CD14-positive monocyte (primary cell): ENCODE measurements around the gene C1QTNF1. TPM values are rescaled to one million over a fixed set of nuclear protein-coding genes. Genes with fewer than 3 reads are reported as not detected.
A peak's percentile ranks its signal among the peaks of the same experiment; 100 is the strongest.

Experiments used
- DNase-seq, 3 donors: peaks; one replicate each; pipeline ENCODE4 v3.0.0-alpha.2; 2011 to 2022
- H2AFZ ChIP-seq: 2 replicates; pipeline ENCODE4 v1.6.0; 2012; ENCODE audit warnings: mild to moderate bottlenecking, low read depth, low read length, inconsistent platforms; ENCODE audit not compliant: insufficient read depth, poor library complexity, severe bottlenecking
- H3K27ac ChIP-seq, 2 donors: 1 replicate in 1 of 2; 2 replicates in 1 of 2; pipeline ENCODE4 v1.5.1; 2012 to 2013; ENCODE audit warnings: low read length in 2 of 2, control low read depth in 1 of 2, inconsistent platforms in 1 of 2, low read depth in 1 of 2, mild to moderate bottlenecking in 1 of 2
- H3K27me3 ChIP-seq, 2 donors: one replicate each; pipeline versions ENCODE4 v1.6.0 to v1.6.1; 2011 to 2013; ENCODE audit warnings: low read length in 2 of 2; ENCODE audit not compliant: control insufficient read depth in 2 of 2, insufficient read depth in 2 of 2
- H3K36me3 ChIP-seq, 2 donors: replicated peaks in 1 of 2; 1 replicate in 1 of 2; 2 replicates in 1 of 2; pipeline versions ENCODE4 v1.5.1 to v1.6.1; 2012 to 2013; ENCODE audit warnings: low read length in 2 of 2, control low read depth in 1 of 2, inconsistent platforms in 1 of 2, mild to moderate bottlenecking in 1 of 2; ENCODE audit not compliant: insufficient read depth in 2 of 2, control insufficient read depth in 1 of 2
- H3K4me1 ChIP-seq, 2 donors: 1 replicate in 1 of 2; 2 replicates in 1 of 2; pipeline versions ENCODE4 v1.5.1 to v1.6.1; 2012 to 2013; ENCODE audit warnings: low read length in 2 of 2, control low read depth in 1 of 2, inconsistent platforms in 1 of 2, mild to moderate bottlenecking in 1 of 2, moderate library complexity in 1 of 2; ENCODE audit not compliant: insufficient read depth in 2 of 2, control insufficient read depth in 1 of 2
- H3K4me2 ChIP-seq: replicated peaks from 2 replicates; pipeline ENCODE3; 2012; ENCODE audit warnings: low read length, moderate library complexity, mild to moderate bottlenecking; ENCODE audit not compliant: poor library complexity, severe bottlenecking; ENCODE audit errors: extremely low read depth
- H3K4me3 ChIP-seq, 3 experiments: fragments of 200-600 bp in 1 of 3; sonication (generic) in 1 of 3; replicated peaks in 1 of 3; 1 replicate in 2 of 3; 2 replicates in 1 of 3; pipeline ENCODE4 v1.5.1; 2011 to 2013; ENCODE audit warnings: low read length in 3 of 3, mild to moderate bottlenecking in 3 of 3, control low read depth in 2 of 3, low read depth in 2 of 3, inconsistent platforms in 1 of 3, moderate library complexity in 1 of 3
- H3K79me2 ChIP-seq: 2 replicates; pipeline ENCODE4 v1.6.0; 2012; ENCODE audit warnings: mild to moderate bottlenecking, control low read depth, inconsistent platforms, low read length, moderate library complexity; ENCODE audit not compliant: insufficient read depth
- H3K9ac ChIP-seq: 2 replicates; pipeline ENCODE4 v1.6.0; 2017; ENCODE audit warnings: low read length, mild to moderate bottlenecking; ENCODE audit not compliant: insufficient read depth, poor library complexity, severe bottlenecking
- H3K9me3 ChIP-seq, 2 donors: replicated peaks in 1 of 2; 1 replicate in 1 of 2; 2 replicates in 1 of 2; pipeline versions ENCODE4 v1.5.1 to v1.6.1; 2012 to 2013; ENCODE audit warnings: low read length in 2 of 2, control low read depth in 1 of 2; ENCODE audit not compliant: control insufficient read depth in 1 of 2, insufficient read depth in 1 of 2
- H4K20me1 ChIP-seq: 2 replicates; pipeline ENCODE4 v1.6.0; 2012; ENCODE audit warnings: mild to moderate bottlenecking, low read length, control low read depth, moderate library complexity; ENCODE audit not compliant: insufficient read depth
- H3K27ac Mint-ChIP-seq, 7 donors: one replicate each; pipeline ENCODE4 v1.8.0; 2020; ENCODE audit warnings: mild to moderate bottlenecking in 7 of 7, mixed read lengths in 7 of 7, moderate library complexity in 6 of 7, inconsistent platforms in 2 of 7
- H3K27me3 Mint-ChIP-seq, 3 donors: one replicate each; pipeline ENCODE4 v1.8.0; 2021 to 2022; ENCODE audit warnings: low read depth in 3 of 3, mild to moderate bottlenecking in 3 of 3, mixed read lengths in 3 of 3, moderate library complexity in 3 of 3, inconsistent platforms in 1 of 3
- H3K36me3 Mint-ChIP-seq, 2 donors: one replicate each; pipeline ENCODE4 v1.8.0; 2020; ENCODE audit warnings: mixed read lengths in 2 of 2, inconsistent platforms in 1 of 2, mild to moderate bottlenecking in 1 of 2
- H3K4me1 Mint-ChIP-seq: one replicate; pipeline ENCODE4 v1.8.0; 2020; ENCODE audit warnings: mild to moderate bottlenecking, mixed read lengths
- H3K4me3 Mint-ChIP-seq, 2 donors: one replicate each; pipeline ENCODE4 v1.8.0; 2020; ENCODE audit warnings: mild to moderate bottlenecking in 2 of 2, mixed read lengths in 2 of 2, moderate library complexity in 1 of 2
- H3K9me3 Mint-ChIP-seq, 7 donors: one replicate each; pipeline ENCODE4 v1.8.0; 2020 to 2022; ENCODE audit warnings: mixed read lengths in 7 of 7, mild to moderate bottlenecking in 6 of 7, moderate library complexity in 6 of 7, inconsistent platforms in 2 of 7
- WGBS: methylation state at CpG from one replicate; pipeline ENCODE4 v1.1.5; 2013; ENCODE audit warnings: missing lambda C conversion rate; ENCODE audit not compliant: insufficient coverage; 5-methylcytosine and 5-hydroxymethylcytosine counted together
- intact Hi-C, 2 donors: fragments of 100-400 bp; cut with micrococcal nuclease; formaldehyde crosslinking; loops; one replicate each; pipeline versions ENCODE4 v1.15.0 to v1.15.1; 2023
- polyA plus RNA-seq, 3 donors: library from polyadenylated mRNA; depleted of rRNA in 1 of 3; unstranded in 2 of 3; stranded (reverse) in 1 of 3; fragments of 300-500 nt in 2 of 3; fragments of >200 nt in 1 of 3; fragmentation: Illumina TruSeq in 2 of 3; gene quantifications; 1 replicate in 2 of 3; 2 replicates in 1 of 3; pipeline ENCODE4 v1.2.3, GENCODE V29; 2012 to 2021
- TF ChIP-seq, protein P1 (sequence below): fragments of 200-600 bp; IDR thresholded peaks from one replicate; pipeline ENCODE4 v1.8.0; 2022; ENCODE audit warnings: antibody characterized with exemption, mild to moderate bottlenecking

Gene C1QTNF1
- polyA plus RNA-seq, 3 donors: not detected

DNA sequence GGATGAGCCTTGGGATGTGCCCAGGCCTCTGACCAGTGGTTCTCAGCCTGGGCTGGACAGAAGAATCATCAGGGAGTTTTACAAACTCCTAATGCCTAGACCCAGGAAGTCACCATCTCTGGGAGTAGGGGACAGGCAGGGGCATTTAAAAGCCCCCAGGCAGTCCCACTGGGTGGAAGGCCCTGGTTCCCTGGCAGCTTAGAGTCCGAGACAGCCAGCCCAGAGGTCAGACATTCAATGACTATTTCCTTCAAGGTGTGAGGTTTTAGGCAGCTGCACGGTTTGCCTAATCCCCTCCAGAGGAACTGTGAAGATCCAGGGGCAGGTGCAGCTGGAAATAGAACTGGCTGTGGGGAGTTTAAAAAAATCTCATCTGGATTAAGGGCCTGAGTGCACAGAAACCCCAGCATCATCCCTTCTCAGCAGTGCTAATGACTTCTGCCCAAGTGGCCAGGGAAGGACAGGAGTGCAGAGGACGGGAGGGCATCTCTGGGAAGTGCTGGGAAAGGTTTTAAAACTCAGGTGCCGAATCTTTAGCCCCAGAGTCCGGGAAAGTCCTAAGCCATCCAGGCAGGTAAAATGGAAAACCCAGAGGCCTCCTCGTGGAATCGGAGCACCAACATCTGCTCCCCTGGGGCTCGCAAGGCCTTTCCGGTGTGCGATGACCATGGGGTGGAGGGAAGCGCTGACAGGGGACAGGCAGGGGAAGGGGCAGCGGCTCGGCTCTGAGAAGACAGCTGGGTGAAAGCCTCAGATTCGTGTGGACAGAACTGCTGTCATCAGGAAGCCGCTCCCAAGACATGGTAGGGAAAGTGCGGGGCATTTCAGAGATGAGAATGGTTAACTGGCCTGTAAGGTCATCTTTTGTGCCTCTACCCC is 42.7 kb upstream of the C1QTNF1 start:
- Histone ChIP-seq H2AFZ (no peak overlapping the region), H3K9ac (no peak overlapping the region), H3K79me2 (no peaks in the 10 kb centered on the region), H3K27me3 (no peaks in the 10 kb centered on the region), H3K27ac (no peak overlapping the region), H3K36me3 (no peaks in the 10 kb centered on the region), H3K4me3 (no peak overlapping the region), H3K4me1 (peaks cover 21 to 32% of the 10 kb centered on the region in 2 donors), H3K9me3 (no peaks in the 10 kb centered on the region), H4K20me1 (no peaks in the 10 kb centered on the region), H3K4me2 (no peak overlapping the region)
- WGBS: 92% methylated on average over 10 of the region's 16 CpGs
- Mint-ChIP-seq H3K36me3 (no peaks in the 10 kb centered on the region), H3K9me3 (no peaks in the 10 kb centered on the region), H3K27me3 (peaks cover 0 to 2% (median 0%) of the 10 kb centered on the region in 3 donors), H3K27ac (no peak overlapping the region), H3K4me1 (peaks cover 29% of the 10 kb centered on the region), H3K4me3 (no peak overlapping the region)
- TF ChIP-seq, protein P1, sequence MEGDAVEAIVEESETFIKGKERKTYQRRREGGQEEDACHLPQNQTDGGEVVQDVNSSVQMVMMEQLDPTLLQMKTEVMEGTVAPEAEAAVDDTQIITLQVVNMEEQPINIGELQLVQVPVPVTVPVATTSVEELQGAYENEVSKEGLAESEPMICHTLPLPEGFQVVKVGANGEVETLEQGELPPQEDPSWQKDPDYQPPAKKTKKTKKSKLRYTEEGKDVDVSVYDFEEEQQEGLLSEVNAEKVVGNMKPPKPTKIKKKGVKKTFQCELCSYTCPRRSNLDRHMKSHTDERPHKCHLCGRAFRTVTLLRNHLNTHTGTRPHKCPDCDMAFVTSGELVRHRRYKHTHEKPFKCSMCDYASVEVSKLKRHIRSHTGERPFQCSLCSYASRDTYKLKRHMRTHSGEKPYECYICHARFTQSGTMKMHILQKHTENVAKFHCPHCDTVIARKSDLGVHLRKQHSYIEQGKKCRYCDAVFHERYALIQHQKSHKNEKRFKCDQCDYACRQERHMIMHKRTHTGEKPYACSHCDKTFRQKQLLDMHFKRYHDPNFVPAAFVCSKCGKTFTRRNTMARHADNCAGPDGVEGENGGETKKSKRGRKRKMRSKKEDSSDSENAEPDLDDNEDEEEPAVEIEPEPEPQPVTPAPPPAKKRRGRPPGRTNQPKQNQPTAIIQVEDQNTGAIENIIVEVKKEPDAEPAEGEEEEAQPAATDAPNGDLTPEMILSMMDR: no peak
- intact Hi-C loops: no loop called here
- no peak for DNase-seq

DNA sequence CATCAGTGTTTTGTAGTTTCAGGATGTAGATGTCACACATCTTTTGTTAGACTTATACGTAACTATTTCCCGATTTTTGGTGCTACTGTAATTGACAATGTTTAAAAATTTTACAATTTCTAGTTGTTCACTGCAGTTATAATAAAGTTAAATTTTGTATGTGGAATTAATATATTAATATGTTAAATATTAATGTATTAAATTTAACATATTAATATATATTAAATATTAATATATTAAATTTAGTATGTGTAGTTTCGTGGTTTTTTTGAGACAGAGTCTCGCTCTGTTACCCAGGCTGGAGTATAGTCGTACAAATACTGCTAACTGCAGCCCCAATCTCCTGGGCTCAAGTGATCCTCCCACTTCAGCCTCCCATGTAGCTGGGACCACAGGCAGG is 38.6 kb upstream of the C1QTNF1 start:
- peak overlapping the region in 1 of 3 experiments; percentile 67 for H3K4me3 ChIP-seq
- H4K20me1 ChIP-seq: no peaks in the 10 kb centered on the region
- no peaks in the 10 kb centered on the region for H3K9me3 ChIP-seq
- no peaks in the 10 kb centered on the region for H3K9me3 Mint-ChIP-seq
- no peaks in the 10 kb centered on the region for H3K27me3 ChIP-seq
- peaks cover 41% of the 10 kb centered on the region for H3K4me1 Mint-ChIP-seq
- peak overlapping the region; percentile 81 for H3K4me2 ChIP-seq
- H3K36me3 Mint-ChIP-seq: peaks cover 10 to 12% of the 10 kb centered on the region in 2 donors
- TF ChIP-seq, protein P1: no peak
- no peaks in the 10 kb centered on the region for H3K27me3 Mint-ChIP-seq
- H3K27ac Mint-ChIP-seq: peak overlapping the region; percentile 70 to 97 (median 95)
- WGBS: no CpG with 5 or more reads among the region's 5 CpGs
- no peak overlapping the region for H3K9ac ChIP-seq
- H3K4me3 Mint-ChIP-seq: peak overlapping the region in 1 of 2 donors; percentile 79
- peak overlapping the region; percentile 54 for H2AFZ ChIP-seq
- H3K36me3 ChIP-seq: peaks cover 4% of the 10 kb centered on the region in 2 donors
- H3K4me1 ChIP-seq: peaks cover 36 to 45% of the 10 kb centered on the region in 2 donors
- H3K79me2 ChIP-seq: no peaks in the 10 kb centered on the region
- DNase-seq: no peak
- intact Hi-C loops: loop anchor here in 1 of 2 donors (5.0 kb wide), 1 partner anchor 123 kb away; no protein-coding TSS in a partner anchor
- peak overlapping the region; percentile 65 to 74 for H3K27ac ChIP-seq
